K562 (cell line): ENCODE measurements around the gene PIP4K2A. TPM values are rescaled to one million over a fixed set of nuclear protein-coding genes. Genes with fewer than 3 reads are reported as not detected.
A peak's percentile ranks its signal among the peaks of the same experiment; 100 is the strongest.

Experiments used
- BRCA1 ChIP-seq, 2 experiments: fragments of 450-650 bp in 1 of 2; sonication (generic) in 1 of 2; formaldehyde crosslinking in 1 of 2; IDR thresholded peaks; 2 replicates each; pipeline versions ENCODE4 v1.5.0 to v1.6.1; 2017 to 2020; ENCODE audit warnings: mild to moderate bottlenecking in 1 of 2, missing genetic modification reagents in 1 of 2
- CBFA2T2 ChIP-seq: fragments of 450-650 bp; conservative IDR thresholded peaks from 2 replicates; pipeline ENCODE4 v1.6.1; 2017; ENCODE audit warnings: mild to moderate bottlenecking
- DACH1 ChIP-seq: fragments of 450-650 bp; IDR thresholded peaks from 2 replicates; pipeline ENCODE4 v1.6.1; 2018; ENCODE audit not compliant: partially characterized antibody
- GABPB1 ChIP-seq: sonication (generic); formaldehyde crosslinking; IDR thresholded peaks from 2 replicates; pipeline ENCODE4 v1.8.0; 2022; ENCODE audit warnings: mild to moderate bottlenecking, missing genetic modification reagents
- HMG20B ChIP-seq: fragments of 250-450 bp; sonication (Bioruptor Pico); IDR thresholded peaks from 2 replicates; pipeline ENCODE4 v1.5.0; 2021; ENCODE audit warnings: mild to moderate bottlenecking
- HMGXB4 ChIP-seq: sonication (generic); formaldehyde crosslinking; IDR thresholded peaks from 2 replicates; pipeline ENCODE4 v1.8.1; 2023; ENCODE audit warnings: mild to moderate bottlenecking, missing genetic modification reagents
- KDM2B ChIP-seq: fragments of 250-450 bp; sonication (Bioruptor Pico); IDR thresholded peaks from 2 replicates; pipeline ENCODE4 v1.8.0; 2021; ENCODE audit warnings: mild to moderate bottlenecking, moderate library complexity
- KLF13 ChIP-seq: fragments of 450-650 bp; IDR thresholded peaks from 2 replicates; pipeline ENCODE4 v1.6.1; 2016; ENCODE audit warnings: missing genetic modification characterization, low read depth, mild to moderate bottlenecking, missing compliant biosample characterization, moderate library complexity, borderline replicate concordance
- L3MBTL2 ChIP-seq: fragments of 450-650 bp; IDR thresholded peaks from 2 replicates; pipeline ENCODE4 v1.6.1; 2016; ENCODE audit warnings: mild to moderate bottlenecking, moderate library complexity
- NCOR1 ChIP-seq: fragments of 450-650 bp; IDR thresholded peaks from 2 replicates; pipeline ENCODE4 v1.6.1; 2016; ENCODE audit warnings: mild to moderate bottlenecking, moderate library complexity
- PKNOX1 ChIP-seq: fragments of 450-650 bp; IDR thresholded peaks from 2 replicates; pipeline ENCODE4 v1.6.1; 2016
- POLR3G ChIP-seq: IDR thresholded peaks from 2 replicates; pipeline ENCODE4 v1.6.1; 2011; ENCODE audit not compliant: insufficient read length, insufficient replicate concordance; ENCODE audit errors: extremely low read depth
- PRPF4 ChIP-seq: fragments of 200-400 bp; formaldehyde crosslinking; IDR thresholded peaks from one replicate; pipeline ENCODE4 v1.6.1; 2017; ENCODE audit warnings: low read length, low read depth, mild to moderate bottlenecking; ENCODE audit not compliant: insufficient read depth, poor library complexity, severe bottlenecking
- STAG1 ChIP-seq: sonication (generic); formaldehyde crosslinking; IDR thresholded peaks from 2 replicates; pipeline ENCODE4 v1.5.0; 2020; ENCODE audit warnings: missing genetic modification reagents, borderline replicate concordance
- TBP ChIP-seq: optimal IDR thresholded peaks from 2 replicates; pipeline ENCODE3; 2011; ENCODE audit warnings: low read depth, low read length, improper control_type of control experiment
- ZBED1 ChIP-seq: IDR thresholded peaks from 2 replicates; pipeline ENCODE4 v1.6.1; 2014
- ZBTB1 ChIP-seq: sonication (generic); formaldehyde crosslinking; IDR thresholded peaks from 2 replicates; pipeline ENCODE4 v1.8.1; 2023; ENCODE audit warnings: missing genetic modification reagents, low read depth, mild to moderate bottlenecking, borderline replicate concordance
- ZFP1 ChIP-seq: fragments of 450-650 bp; formaldehyde crosslinking; IDR thresholded peaks from 2 replicates; pipeline ENCODE4 v1.4.0; 2020; ENCODE audit warnings: mild to moderate bottlenecking, mixed read lengths
- ZKSCAN1 ChIP-seq: fragments of 150-350 bp; IDR thresholded peaks from 2 replicates; pipeline ENCODE4 v1.6.1; 2016; ENCODE audit warnings: low read depth, low read length
- ZNF165 ChIP-seq: fragments of 250-450 bp; sonication (Bioruptor Pico); IDR thresholded peaks from 2 replicates; pipeline ENCODE4 v1.4.0; 2020; ENCODE audit warnings: borderline replicate concordance
- ZNF217 ChIP-seq: sonication (generic); formaldehyde crosslinking; IDR thresholded peaks from 2 replicates; pipeline ENCODE4 v1.8.0; 2022; ENCODE audit warnings: mild to moderate bottlenecking, missing genetic modification reagents
- ZNF445 ChIP-seq: fragments of 250-450 bp; sonication (Bioruptor Pico); IDR thresholded peaks from 2 replicates; pipeline ENCODE4 v1.4.0; 2020; ENCODE audit warnings: low read depth, mild to moderate bottlenecking, moderate library complexity
- ZNF717 ChIP-seq: fragments of 250-450 bp; sonication (Bioruptor Pico); IDR thresholded peaks from 2 replicates; pipeline ENCODE4 v1.5.0; 2021
- polyA plus RNA-seq, 8 experiments: library from polyadenylated mRNA; depleted of rRNA in 4 of 8; stranded (reverse) in 5 of 8; unstranded in 3 of 8; fragments of >200 nt; fragmentation: Nextera tagmentation in 2 of 8; fragmentation: Illumina TruSeq in 1 of 8; extraction: Ambion mirVana in 2 of 8; extraction: Trizol in 1 of 8; gene quantifications; 2 replicates each; pipeline versions ENCODE4 v1.2.1 to v1.2.3, GENCODE V29; 2011 to 2014; ENCODE audit warnings: inconsistent platforms in 1 of 8, missing spikeins in 1 of 8
- total RNA-seq, 7 experiments: library from RNA; depleted of rRNA in 6 of 7; stranded (reverse); fragments of >200 nt in 6 of 7; fragmentation: Illumina TruSeq in 2 of 7; extraction: Trizol in 2 of 7; gene quantifications; 2 replicates each; pipeline versions ENCODE4 v1.2.1 to v1.2.3, GENCODE V29; 2011 to 2021; ENCODE audit warnings: low replicate concordance in 1 of 7
- TF ChIP-seq, protein P1 (sequence below): fragments of 250-450 bp; sonication (Bioruptor Pico); IDR thresholded peaks from 2 replicates; pipeline ENCODE4 v1.4.0; 2020
- TF ChIP-seq, protein P2 (sequence below): fragments of 450-650 bp; IDR thresholded peaks from 2 replicates; pipeline ENCODE4 v1.6.1; 2016; ENCODE audit warnings: borderline replicate concordance

PIP4K2A gene
- total and polyA plus RNA-seq, 9 of the 15 experiments (the other 6 are each of a cell fraction or from before 2014, with no cell fraction given), result 35.6 to 117 (median 71.9) TPM

DNA sequence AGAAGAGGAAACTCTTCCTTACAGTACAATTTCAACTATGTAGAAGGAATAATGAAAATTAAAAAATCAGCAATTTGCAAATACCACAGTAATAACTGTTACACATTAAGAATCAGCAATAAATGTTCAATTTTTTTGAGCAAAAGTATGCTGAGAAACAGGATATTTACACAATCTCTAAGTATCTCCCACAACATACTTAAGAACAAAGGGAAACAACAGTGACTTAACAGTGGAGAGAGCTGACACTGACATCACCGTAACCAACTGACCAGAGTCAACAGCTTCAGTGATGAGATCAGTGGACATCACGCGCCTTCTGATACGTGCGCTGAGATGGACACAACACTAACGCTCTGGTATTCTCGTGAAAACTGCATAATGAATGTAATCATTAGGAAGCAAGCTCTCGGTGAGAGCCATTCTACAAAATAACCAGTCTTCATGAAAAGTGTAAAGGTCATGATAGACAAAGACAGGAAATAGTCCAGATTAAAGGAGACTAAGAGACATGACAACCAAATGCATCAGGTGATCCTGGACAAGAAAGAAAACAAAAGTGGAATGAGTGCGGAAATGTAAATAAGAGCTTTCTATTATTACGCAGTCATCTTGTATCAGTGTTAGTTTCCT lies 82.6 kb downstream of the PIP4K2A start (continued):
- TF ChIP-seq, protein P1, sequence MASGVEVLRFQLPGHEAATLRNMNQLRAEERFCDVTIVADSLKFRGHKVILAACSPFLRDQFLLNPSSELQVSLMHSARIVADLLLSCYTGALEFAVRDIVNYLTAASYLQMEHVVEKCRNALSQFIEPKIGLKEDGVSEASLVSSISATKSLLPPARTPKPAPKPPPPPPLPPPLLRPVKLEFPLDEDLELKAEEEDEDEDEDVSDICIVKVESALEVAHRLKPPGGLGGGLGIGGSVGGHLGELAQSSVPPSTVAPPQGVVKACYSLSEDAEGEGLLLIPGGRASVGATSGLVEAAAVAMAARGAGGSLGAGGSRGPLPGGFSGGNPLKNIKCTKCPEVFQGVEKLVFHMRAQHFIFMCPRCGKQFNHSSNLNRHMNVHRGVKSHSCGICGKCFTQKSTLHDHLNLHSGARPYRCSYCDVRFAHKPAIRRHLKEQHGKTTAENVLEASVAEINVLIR (CRISPR knock-in tag), result peak; percentile 64
- no peak for TF ChIP-seq ZBED1
- TF ChIP-seq HMGXB4 (CRISPR knock-in tag), result no peak
- TF ChIP-seq L3MBTL2, result peak; percentile 21; the same call in 1 of the 2 replicates
- TF ChIP-seq, protein P2, sequence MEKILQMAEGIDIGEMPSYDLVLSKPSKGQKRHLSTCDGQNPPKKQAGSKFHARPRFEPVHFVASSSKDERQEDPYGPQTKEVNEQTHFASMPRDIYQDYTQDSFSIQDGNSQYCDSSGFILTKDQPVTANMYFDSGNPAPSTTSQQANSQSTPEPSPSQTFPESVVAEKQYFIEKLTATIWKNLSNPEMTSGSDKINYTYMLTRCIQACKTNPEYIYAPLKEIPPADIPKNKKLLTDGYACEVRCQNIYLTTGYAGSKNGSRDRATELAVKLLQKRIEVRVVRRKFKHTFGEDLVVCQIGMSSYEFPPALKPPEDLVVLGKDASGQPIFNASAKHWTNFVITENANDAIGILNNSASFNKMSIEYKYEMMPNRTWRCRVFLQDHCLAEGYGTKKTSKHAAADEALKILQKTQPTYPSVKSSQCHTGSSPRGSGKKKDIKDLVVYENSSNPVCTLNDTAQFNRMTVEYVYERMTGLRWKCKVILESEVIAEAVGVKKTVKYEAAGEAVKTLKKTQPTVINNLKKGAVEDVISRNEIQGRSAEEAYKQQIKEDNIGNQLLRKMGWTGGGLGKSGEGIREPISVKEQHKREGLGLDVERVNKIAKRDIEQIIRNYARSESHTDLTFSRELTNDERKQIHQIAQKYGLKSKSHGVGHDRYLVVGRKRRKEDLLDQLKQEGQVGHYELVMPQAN, result no peak
- peak; percentile 67; the same call in 1 of the 2 replicates for TF ChIP-seq GABPB1 (CRISPR knock-in tag)
- TF ChIP-seq PRPF4, result no peak
- TF ChIP-seq ZFP1, result no peak
- TF ChIP-seq ZNF717 (CRISPR knock-in tag), result no peak
- TF ChIP-seq ZNF165 (CRISPR knock-in tag), result no peak
- peak; percentile 28 for TF ChIP-seq TBP
- TF ChIP-seq KLF13 (tag), result no peak
- TF ChIP-seq PKNOX1, result peak; percentile 89
- TF ChIP-seq CBFA2T2, result no peak
- no peak for TF ChIP-seq STAG1
- no peak for TF ChIP-seq BRCA1 (IDR thresholded peaks at IDR 0.05)
- TF ChIP-seq BRCA1 (CRISPR knock-in tag; IDR thresholded peaks at IDR 0.05), result no peak
- no peak for TF ChIP-seq ZNF445 (CRISPR knock-in tag)
- no peak for TF ChIP-seq HMG20B
- peak; percentile 41 for TF ChIP-seq DACH1
- no peak for TF ChIP-seq POLR3G
- TF ChIP-seq ZBTB1, result no peak
- no peak for TF ChIP-seq ZNF217 (CRISPR knock-in tag)
- no peak for TF ChIP-seq ZKSCAN1
- no peak for TF ChIP-seq KDM2B (CRISPR knock-in tag)
- peak; percentile 36; the same call in 1 of the 2 replicates for TF ChIP-seq NCOR1
